Measurements from ENCODE around the gene MLF2.
"Not testable (repeated sequence)": the region's sequence is repeated elsewhere in the genome, so short reads cannot be mapped to it uniquely, and the experiment has no call there.

MLF2 gene

DNA sequence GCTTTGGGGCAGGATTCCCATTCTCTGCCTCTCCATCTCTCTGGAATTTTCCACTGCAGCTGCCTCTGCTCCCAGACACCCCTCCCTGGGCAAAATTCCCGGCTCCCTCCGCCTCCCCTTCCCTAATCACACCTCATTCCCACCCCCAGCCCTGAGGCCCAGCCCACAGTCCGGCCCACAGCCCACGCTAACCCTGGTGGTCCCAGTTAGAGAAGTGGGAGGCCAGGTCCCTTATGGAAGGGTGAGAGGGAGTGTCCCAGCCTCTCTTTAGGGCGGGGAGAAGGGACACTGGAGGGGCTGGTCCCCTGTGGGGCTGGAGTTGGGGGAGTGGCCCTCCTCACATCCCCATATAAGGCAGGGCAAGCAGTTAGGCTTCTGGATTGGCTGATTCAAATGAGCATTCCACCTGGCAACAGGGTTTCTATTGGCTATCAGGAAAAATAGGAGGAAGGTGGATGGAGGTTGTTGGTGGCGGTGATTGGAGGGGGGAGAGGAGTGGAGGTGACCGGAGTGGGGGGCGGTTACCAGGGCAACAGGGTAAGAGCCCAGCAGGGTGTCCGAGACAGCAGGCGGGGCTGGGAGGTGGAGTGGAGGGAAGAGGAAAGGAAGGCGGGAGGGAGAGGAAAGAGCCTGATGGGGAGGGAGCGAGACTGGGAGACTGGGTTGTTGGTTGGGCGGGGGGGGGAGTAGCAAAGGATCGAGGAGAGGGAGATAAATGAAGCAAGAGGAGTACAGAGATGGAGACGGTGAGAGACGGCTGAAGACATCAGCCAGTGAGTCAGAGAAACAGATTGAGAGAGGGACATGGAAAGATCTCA lies 11.3 kb upstream of the MLF2 start:
- no peak for DNase-seq

DNA sequence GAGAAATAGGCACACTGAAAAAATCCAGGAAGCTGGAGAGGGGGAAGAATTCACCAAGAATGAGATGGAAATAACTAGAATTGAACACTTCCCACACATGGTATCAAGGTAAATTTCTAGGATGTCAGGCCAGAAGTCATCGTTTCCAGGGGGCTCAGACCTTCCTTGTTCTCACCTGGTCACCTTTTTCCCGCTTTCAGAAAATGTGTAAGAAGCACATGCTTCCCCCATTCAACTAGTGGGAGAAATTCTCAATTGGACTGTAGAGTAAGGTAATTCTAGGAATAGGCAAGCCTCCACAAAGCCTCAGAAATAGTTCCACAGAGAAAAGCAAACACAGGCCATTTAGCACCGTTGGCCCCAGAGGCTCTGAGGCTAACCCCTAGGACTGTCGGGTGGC lies 10.4 kb upstream of the MLF2 start:
- DNase-seq: no peak

DNA sequence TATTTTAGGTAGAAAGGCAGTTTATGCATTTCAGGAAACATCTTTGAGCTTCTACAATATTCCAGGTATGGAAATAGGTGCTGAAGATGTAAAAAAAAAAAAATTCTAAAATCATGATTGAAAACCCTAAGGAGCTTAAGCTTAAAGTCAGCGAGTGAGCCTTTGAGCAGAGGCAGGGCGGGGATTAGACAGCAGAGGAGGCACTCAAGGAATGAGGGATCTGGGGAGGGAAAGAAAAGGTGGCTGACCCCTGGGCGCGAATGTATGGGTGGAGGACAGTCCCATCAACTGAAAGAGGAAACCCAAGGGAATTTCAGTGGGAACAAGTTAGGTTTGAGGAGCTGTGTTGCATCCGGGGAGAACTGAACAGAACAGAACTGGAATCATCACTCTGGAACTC lies 6.8 kb upstream of the MLF2 start:
- no peak for DNase-seq

DNA sequence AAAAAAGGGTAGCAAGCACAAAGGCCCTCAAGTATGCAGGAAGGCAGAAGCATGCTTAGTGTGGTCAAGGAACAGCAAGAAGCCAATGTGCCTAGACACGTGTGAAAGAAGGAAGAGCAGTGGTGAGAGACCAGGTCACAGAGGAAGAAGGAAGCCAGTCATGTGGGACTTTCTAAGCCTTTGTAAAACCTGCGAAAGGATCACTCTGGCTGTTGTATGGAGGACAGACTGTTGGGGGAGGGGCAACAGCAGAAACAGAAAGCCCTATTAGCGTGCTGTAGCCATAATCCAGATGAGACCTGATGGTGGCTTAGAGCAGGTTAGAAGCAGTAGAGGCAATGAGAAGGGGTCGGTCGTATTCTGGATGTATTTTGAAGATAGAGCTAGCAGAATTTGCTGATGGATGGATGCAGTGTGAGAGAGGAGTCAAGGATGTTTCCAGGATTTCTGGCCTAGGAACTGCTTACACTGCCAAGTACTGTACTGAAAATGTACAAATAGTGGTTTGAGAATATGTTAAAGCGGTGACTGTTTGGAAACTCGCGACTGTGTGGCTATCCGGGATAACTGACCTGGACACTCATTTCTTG lies 5.7 kb upstream of the MLF2 start:
- no peak for DNase-seq

DNA sequence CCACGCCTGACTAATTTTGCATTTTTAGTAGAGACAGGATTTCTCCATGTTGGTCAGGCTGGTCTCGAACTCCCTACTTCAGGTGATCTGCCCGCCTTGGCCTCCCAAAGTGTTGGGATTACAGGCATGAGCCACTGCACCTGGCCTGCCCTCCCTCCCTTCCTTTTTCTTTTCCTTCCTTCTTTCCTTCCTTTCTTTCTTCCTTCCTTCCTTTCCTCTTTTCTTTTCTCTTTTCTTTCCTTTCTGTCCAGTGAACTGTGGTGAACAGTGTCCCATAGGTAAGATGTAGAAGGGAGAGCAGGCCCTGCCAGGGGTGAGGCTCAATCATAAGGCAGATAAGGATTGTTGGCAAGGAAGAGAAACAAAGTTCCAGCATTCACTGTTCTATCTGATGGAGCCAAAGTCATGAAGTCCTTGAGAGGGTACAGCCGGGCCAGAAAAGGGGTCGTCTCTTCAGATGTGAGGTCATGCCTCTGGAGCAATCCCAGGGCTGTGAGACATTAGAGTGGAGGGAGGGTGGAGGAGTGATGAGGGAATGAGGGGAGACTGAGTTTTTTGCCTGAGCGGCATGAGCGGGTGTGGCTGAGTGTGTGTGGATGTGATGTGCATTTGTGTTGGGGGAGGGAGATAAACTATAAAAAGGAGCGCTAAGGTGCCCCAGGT lies 4.2 kb upstream of the MLF2 start:
- no peak for DNase-seq

DNA sequence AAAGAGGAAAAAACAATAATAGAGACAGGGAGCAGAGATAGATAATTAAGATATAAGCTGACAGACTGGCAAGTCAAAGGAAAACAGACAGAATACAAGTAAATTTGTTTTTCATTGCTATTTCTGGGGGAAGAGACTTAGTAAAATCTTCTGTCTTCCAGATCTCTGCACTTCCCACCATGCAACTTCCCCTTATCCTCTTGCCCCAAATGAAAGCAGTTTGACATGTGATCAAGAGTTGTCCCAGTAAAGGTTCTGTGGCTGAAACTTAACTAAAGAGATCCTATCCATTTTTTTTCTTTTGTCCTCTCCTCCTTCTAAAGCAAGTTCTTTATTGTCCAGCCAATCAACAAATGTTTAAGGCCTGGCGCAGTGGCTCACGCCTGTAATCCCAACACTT lies 1.5 kb upstream of the MLF2 start:
- DNase-seq: no peak

DNA sequence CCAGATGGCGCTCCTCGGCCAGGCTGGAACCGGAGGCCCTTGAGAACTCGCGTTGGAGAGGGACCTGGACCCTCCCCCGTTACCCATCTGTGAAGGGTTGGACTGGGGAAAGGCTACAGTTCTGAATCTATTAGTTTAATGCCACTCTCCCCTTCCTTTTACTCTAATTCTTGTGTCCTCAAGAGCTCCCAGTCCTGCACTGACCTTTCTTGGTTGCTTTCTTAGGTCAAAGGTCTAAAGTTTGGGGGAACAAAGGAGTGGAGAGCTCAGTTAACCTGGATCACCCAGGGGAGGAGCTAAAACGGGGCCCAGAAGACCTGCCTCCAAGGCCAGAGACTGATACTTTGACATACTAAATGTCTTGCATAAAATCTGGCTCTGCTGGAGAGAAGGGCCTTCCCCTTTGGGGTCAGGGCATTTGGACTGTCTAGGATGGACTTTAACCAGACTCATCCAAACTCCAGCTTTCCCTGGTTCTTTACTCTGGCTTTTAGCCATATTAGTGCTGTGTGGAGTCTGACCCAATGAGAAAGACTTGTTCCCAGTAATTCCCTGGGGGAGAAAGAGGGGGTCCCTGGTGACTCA lies 923 bp upstream of the MLF2 start:
- no peak for DNase-seq

- no peak for DNase-seq
Observed at GRCh38 chr12:6752167-6752920, 597 bp downstream of the MLF2 start.

GRCh38 chr12:6751767-6752166 lies 1.2 kb downstream of the MLF2 start:
- no peak for DNase-seq

- no peak for DNase-seq
Observed at GRCh38 chr12:6750506-6750905, 2.4 kb downstream of the MLF2 start.

DNA sequence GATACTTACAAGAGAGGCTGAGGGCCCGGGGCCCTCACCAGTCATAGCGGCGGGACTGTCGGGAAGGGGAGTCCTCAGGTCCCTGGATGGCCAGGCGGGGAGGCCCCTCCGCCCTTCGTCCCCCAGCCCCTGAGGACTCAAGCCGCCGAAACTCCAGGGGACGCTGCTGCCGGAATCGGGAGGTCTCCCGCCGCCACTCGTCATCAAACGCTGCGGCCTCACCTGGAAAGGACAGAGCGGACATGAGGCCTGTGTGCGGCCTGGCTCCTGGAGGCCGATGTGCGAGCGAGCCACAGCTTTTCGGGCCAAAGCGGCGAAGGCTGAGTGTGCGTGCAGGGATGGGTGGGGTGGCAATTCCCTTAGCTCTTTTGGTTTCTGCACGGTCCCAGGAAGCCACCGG lies 4.2 kb downstream of the MLF2 start:
- no peak for DNase-seq

DNA sequence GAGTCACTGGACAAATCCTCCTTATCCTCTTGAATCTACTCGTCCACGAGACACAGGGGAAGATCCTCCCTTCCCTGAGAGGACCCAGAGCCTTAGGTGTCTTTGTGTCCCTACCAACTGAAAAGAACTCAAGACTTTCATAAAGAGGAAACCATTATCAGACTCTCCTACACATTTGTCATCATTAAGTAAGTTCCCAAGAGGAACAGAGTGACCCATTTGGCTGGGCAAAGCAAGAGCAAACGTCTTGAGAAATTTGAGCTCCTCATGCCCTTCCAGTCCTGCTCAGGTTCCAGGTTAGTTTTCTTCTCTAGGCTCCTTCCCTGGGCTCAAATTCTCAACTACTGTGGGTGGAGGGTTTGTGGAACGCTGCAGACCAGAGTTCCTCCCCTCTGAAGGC lies 5.7 kb downstream of the MLF2 start:
- DNase-seq: no peak

DNA sequence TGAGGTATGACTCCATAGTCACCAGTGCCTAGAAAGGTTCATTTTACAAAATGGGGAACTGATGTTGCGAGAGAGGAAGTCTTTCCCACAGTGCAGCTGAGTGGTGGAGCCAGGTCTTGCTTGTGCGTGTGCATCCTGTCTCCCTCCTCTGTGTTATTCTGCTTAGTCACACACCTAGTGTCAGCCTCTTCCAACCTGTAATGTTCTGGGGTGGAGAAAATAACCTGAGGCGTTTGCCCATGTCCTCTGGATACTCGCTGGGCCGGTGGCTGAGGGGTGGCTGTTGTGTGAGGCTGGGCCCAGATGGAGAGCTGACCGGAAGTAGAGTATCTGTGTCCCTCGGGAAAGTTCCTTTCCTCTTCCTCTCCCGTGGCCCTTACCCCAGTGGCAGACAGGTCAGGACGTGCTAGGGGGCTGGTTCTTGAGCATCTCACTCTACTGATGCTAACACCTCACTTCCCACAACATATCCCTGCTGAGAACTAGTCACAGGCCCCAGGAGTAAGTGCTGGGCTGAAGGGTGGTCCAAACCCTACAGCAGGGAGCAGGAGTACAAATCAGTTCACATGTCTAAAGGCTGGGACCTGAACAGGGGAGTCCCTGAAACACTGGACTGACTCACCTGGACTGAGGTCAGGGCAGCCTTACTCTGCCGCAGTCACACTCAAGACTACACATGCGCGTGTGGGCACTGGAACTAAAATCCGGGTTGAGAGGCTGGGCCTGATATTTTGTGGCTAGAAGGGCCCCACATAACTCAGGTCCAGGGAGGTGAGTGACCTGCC lies 7.0 kb downstream of the MLF2 start:
- no peak for DNase-seq

GRCh38 chr12:6743300-6743699 lies 9.6 kb downstream of the MLF2 start:
- DNase-seq: not testable (repeated sequence)

- no peak for DNase-seq
Observed at GRCh38 chr12:6742834-6743233, 10.1 kb downstream of the MLF2 start.

- not testable (repeated sequence) for DNase-seq
Observed at GRCh38 chr12:6742080-6742479, 10.9 kb downstream of the MLF2 start.

DNA sequence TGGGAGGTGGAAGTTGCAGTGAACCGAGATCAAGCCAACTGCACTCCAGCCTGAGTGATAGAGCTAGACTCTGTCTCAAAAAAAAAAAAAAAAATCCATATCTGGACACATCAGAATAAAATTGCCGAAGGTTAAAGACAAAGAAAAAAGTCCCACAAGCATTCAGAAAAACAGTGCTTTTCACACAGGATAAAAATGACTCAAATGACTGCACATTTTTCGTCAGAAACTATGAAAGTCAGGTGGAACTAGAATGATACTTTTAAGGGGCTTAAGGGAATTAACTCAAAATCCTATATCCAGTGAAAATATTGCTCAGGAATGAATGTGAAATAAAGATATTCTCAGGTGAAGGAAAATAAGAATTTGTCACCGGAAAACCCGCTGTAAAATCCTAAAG lies 16.2 kb downstream of the MLF2 start:
- DNase-seq: no peak

GRCh38 chr12:6735448-6736191 lies 17.3 kb downstream of the MLF2 start:
- no peak for DNase-seq

DNA sequence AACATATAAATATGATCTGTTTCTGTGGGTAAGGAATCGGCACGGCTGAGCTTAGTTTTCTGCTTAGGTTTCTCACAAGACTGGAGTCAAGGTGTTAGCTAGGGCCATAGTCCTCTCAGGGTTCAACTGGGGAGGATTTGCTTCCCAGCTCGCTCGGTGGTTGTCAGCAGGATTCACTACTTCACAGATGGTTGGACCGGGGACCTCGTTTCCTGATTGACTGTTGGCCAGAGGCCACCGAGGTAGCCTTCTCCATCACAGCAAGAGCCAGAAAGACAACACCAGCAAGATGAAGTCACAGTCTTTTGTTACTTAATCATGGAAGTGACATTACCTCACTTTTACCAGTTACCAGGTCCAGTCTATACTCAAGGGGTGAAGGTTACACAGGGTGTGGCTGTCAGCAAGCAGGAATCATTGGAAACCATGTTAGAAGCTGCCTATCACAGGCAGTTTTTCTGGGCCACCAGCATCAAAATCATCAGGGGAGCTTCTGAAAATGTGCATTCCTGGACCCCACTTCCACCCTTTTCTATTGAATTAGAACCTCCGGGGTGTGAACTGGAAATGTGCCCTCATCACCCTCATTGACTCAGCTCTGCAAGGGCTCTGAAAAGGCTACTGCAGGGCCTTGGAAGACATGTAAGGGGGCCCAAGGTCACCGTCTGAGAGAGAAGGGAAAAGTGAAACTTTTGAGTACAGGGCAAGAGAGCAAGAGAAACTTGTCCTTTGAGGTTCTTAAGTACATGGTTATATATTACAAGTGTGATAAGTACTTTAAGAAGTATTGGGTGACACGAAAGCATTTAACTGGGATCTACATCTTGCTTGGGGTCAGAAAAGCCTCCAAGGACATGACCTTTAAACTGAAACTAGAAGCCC lies 18.2 kb downstream of the MLF2 start:
- no peak for DNase-seq

DNA sequence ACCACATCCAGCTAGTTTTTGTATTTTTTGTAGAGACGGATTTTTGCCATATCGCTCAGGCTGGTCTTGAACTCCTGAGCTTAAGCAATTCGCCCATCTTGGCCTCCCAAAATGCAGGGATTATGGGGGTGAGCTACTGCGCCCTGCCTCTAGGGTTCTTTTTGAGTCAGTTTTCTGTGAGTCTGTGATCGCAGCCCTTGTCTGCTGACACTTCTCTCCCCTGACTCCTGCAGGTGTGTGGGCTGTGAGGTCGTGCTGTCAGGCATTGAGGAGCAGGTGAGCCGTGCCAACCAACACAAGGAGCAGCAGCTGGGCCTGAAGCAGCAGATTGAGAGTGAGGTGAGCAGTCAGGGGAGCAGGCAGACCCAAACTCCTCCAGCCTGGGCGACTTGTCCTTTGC lies 22.8 kb downstream of the MLF2 start:
- no peak for DNase-seq

GRCh38 chr12:6729186-6729585 lies 23.8 kb downstream of the MLF2 start:
- DNase-seq: no peak

Data from activated CD8-positive, alpha-beta memory T cell treated with anti-CD3 and anti-CD28 coated beads, Interleukin-2, amount 50 U/mL, for 48 hours (primary cell).